ENCODE results near the gene RBBP9. TPM values are rescaled to one million over a fixed set of nuclear protein-coding genes. Genes with fewer than 3 reads are reported as not detected.
"Not testable (repeated sequence)": the region's sequence is repeated elsewhere in the genome, so short reads cannot be mapped to it uniquely, and the experiment has no call there.

The RBBP9 gene
- total RNA-seq, 1 donor from 2014 or later, result 17.6 TPM

- DNase-seq (ENCODE audit: low spot score), result no peak
Observed at GRCh38 chr20:18504479-18505060, 7.5 kb upstream of the RBBP9 start.

- DNase-seq (ENCODE audit: low spot score), result not testable (repeated sequence)
Observed at GRCh38 chr20:18501672-18502071, 4.6 kb upstream of the RBBP9 start.

DNA sequence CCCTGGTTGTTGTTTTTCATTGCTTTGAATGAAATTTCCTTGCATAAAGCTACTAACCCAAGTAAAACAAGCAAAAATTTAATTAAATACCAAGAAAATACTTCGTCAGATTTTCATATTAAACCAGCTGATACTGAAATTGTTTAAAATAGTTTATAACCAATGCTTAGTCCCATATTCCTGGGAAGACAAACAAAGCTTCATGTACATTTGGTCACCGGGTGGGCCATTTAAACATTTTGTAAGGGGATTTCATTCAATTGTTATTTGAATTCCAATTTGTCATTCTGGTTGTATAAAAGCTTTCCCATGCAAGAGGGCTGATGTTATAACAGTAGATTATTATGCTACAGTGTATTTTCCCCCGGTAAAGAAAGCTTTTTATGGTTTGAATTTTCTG is 578 bp upstream of the RBBP9 start:
- DNase-seq (ENCODE audit: low spot score), result no peak

DNA sequence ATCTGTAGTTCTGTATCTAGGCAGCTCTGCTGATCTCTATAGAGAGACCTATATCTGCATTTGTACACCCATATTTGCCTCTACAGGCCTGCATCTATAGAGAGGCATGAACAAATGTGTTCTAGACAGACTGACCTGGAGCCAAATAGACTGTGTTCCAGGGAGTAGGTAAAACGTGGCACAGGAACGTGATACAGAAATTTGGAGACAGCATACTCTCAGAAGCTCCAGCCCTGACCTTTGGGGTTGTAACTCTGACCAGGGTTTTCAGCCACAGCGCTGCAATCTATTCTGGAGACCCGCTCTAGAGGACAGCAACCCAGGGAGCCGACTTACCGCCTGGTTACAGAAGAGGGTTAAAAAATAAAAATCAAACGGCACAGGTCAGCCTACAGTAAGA is 983 bp downstream of the RBBP9 start:
- DNase-seq (ENCODE audit: low spot score), result peak; percentile 1

DNA sequence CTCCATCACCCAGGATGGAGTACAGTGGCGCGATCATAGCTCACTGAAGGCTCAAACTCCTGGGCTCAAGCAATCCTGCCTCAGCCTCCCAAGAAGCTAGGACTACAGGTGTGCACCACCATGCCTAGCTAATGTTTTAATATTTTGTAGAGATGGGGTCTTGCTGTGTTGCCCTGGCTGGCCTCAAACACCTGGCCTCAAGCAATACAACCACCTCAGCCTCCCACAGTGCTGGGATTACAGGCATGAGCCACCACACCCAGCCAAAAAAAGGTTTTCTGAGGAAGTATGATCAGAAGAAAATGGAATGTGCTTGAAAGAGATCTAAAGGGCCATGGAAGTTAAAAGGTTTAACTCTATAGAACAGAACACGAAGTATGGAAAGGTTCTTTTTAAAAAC is 8.7 kb downstream of the RBBP9 start:
- no peak for DNase-seq (ENCODE audit: low spot score)

DNA sequence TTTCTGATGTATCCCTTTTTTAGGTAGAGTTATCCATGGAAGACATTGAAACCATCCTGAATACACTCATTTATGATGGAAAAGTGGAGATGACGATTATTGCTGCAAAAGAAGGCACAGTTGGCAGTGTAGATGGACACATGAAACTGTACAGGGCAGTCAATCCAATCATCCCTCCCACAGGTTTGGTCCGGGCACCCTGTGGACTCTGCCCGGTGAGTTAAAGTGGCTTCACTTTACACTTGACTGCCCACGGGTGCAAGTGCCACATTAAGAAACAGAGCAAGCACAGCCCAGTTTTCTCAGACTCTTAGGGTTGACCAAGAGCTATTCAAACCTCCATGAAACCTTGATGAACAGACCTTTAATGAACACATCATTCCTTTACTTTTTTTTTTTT is 15.4 kb downstream of the RBBP9 start:
- no peak for DNase-seq (ENCODE audit: low spot score)

GRCh38 chr20:18477821-18478220 is 19.2 kb downstream of the RBBP9 start:
- DNase-seq (ENCODE audit: low spot score), result no peak

DNA sequence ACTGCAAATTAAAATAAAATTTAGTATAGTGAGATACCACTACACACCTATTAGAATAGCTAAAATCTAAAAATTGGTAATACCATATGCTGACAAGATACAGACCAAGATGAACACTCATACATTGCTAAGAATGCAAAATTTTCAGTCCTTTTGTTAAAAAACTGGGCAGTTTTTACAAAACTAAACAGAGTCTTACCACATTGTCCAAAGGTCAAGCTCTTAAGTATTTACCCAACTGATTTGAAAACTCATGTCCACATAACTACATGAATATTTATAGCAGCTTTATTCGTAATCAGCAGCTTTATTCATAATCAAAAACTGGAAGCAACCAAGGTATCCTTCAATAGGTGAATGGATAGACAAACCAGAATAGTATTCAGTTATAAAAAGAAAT is 19.8 kb downstream of the RBBP9 start:
- DNase-seq (ENCODE audit: low spot score), result no peak

- DNase-seq (ENCODE audit: low spot score), result peak; percentile 98
Observed at GRCh38 chr20:18466894-18467730, 29.9 kb downstream of the RBBP9 start, which contains the start of the genes DZANK1 and POLR3F. Gene DZANK1 (minus strand): TSS chr20:18467030. CDS start chr20:18465358, 1,672 bp downstream. Gene POLR3F (plus strand): TSS chr20:18467390. CDS start chr20:18467507, 117 bp downstream.

DNA sequence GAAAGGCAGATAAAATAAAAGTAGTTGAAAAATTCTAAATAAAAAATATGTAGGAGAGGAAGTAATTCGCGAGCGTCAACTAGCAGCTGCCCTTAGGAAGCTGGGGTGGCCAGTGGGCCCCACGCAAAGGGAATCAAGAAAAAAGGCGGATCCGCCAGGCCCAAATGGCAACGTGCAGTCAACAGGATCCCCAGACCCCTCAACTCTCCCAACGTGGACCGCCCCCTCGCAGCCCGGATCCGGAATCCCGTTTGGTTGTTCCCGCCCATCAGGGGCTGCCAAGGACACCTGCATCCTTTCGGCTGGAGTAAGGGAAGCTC is 30.5 kb downstream of the RBBP9 start:
- no peak for DNase-seq (ENCODE audit: low spot score)

DNA sequence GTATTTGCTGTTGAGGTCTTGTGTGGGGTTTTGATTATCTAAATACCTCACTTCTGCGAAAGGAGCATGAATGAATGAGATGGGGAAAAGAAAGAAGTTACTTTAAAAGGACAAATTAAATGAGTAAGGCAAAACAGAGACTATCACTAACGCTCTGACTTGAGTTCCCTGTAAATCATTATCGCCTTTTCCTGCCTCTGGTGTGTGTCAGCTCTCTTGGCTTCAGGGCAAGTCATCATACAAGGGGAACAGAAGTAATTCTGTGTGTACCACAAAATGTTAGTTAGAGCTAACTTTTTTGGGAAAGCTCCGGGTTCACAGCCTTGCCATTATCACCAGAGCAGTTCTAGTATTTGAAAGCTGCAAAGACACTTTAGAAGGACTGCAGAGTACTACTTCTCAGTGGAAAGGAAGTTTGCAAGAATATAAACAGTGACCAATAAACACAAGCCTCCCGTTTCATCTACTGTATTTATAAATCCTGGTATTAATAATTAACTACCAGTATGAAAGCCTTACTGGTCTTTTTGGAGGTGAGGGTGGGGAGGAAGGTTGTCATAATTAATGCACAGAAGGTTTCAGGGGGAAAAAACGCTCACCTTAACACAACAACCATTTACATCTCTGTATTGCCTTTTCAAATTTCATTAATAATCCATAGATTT is 31.4 kb downstream of the RBBP9 start:
- DNase-seq (ENCODE audit: low spot score), result no peak

DNA sequence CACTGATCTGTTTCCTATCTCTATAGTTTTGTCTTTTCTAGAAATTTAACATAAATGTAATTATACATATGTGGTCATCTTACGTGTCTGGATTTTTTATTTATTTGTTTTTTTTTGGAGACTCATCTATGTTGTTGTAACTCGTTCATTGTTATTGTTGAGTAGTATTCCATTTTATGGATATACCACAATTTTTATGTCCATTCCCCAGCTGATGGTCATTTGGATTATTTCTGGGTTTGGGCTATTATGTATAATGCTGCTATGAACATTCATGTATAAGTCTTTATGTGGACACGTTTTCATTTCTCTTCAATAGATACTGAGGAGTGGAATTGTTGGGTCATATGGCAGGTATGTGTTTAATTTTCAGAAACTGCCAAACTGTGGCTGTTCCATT is 40.4 kb downstream of the RBBP9 start:
- no peak for DNase-seq (ENCODE audit: low spot score)

- no peak for DNase-seq (ENCODE audit: low spot score)
Observed at GRCh38 chr20:18443886-18444285, 53.1 kb downstream of the RBBP9 start.

- DNase-seq (ENCODE audit: low spot score), result no peak
Observed at GRCh38 chr20:18440403-18440802, 56.6 kb downstream of the RBBP9 start.

DNA sequence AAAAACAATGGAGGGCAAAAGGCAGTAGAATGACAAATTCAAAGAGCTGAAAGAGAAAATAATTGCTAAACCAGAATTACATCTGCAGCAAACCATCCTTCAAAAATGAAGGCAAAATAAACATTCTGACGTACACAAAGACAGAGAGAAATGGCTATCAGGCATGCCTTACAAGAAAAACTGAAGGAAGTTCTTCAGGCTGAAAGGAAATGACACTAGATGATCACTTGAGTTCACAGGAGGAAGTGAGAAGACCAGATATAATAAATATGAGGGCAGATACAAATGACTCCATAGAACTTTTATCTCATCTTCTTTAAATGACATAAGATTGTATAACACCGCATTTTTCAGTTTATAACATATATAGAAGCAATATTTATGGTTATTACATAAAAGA is 60.2 kb downstream of the RBBP9 start:
- no peak for DNase-seq (ENCODE audit: low spot score)

Other genes with a start within 250 kb of the RBBP9 start
- 12.3 TPM for gene ZNF133, start 208.7 kb downstream of the RBBP9 start, total RNA-seq (ENCODE audit: insufficient read depth, low replicate concordance)
- 1.7 TPM for gene DZANK1, start 30.2 kb downstream of the RBBP9 start, total RNA-seq (ENCODE audit: insufficient read depth, low replicate concordance)
- 16.9 TPM for gene POLR3F, start 29.8 kb downstream of the RBBP9 start, total RNA-seq (ENCODE audit: insufficient read depth, low replicate concordance)
- 27.0 TPM for gene SEC23B, start 10.7 kb upstream of the RBBP9 start, total RNA-seq (ENCODE audit: insufficient read depth, low replicate concordance)
- gene SMIM26, start 70.2 kb upstream of the RBBP9 start, total RNA-seq (ENCODE audit: insufficient read depth, low replicate concordance), result 43.1 TPM
- 20.2 TPM for gene DTD1, start 90.8 kb upstream of the RBBP9 start, total RNA-seq (ENCODE audit: insufficient read depth, low replicate concordance)

Data from umbilical cord (tissue), 2 donors.